GM12801 (cell line): ENCODE data around the gene TMEM114.

Experiments
- TF ChIP-seq, protein P1 (sequence below): IDR thresholded peaks from one replicate; pipeline ENCODE4 v1.5.1; 2011; ENCODE audit warnings: control low read depth; ENCODE audit not compliant: insufficient read length; ENCODE audit errors: extremely low read depth

Gene TMEM114

DNA sequence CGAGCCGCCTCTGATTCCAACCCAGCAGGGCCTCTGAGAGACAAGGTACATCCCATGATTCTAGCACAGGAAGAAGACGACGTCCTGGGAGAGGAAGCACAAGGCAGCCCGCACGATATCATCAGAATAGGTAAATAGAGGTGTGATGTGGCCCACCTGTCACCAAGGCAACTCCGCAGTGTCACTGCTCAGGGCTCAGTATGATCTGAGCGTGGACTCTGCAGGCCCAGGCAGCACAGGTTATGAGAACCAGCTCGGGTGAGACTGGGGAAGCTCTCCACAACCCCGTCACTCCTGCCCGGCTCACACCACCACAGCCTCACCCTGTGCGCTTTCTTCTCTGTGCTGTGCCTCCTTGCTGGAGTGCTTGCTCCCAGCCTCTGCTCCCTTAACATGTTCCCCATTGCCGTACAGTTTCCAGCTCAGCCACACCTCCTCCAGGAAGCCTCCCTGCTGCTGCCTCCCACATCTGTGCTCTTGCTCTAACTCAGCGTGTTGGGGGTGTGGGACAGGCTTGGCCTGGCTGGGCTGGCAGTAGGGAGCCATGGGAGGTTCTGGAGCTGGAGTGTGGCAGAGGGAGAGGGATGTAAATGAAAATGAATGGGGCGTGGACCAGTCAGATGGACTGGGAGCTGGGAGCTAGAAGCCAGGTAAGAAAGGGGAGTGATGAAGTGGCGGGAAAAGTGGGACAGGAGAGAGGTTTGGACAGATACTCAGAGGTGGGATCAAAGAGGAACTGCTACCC, 38.8 kb upstream of the TMEM114 start:
- TF ChIP-seq, protein P1, sequence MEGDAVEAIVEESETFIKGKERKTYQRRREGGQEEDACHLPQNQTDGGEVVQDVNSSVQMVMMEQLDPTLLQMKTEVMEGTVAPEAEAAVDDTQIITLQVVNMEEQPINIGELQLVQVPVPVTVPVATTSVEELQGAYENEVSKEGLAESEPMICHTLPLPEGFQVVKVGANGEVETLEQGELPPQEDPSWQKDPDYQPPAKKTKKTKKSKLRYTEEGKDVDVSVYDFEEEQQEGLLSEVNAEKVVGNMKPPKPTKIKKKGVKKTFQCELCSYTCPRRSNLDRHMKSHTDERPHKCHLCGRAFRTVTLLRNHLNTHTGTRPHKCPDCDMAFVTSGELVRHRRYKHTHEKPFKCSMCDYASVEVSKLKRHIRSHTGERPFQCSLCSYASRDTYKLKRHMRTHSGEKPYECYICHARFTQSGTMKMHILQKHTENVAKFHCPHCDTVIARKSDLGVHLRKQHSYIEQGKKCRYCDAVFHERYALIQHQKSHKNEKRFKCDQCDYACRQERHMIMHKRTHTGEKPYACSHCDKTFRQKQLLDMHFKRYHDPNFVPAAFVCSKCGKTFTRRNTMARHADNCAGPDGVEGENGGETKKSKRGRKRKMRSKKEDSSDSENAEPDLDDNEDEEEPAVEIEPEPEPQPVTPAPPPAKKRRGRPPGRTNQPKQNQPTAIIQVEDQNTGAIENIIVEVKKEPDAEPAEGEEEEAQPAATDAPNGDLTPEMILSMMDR, result no peak

DNA sequence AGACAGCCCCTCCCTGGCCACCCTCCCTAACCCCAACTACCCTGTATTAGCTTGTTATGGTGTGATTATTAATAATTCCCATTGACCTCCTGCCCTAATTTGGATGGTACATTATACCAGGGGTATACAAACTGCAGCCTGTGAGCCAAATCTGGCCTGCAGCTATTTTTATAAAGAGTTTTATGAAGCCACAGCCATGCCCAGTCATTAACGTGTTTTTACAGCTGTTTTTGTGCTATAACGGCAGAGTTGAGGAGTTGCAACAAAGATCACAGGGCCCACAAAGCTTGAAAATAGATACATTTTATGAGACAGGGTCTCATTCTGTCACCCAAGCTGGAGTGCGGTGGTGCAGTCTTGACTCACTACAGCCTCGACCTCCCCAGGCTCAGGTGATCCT, 37.1 kb upstream of the TMEM114 start:
- TF ChIP-seq, protein P1, result no peak

DNA sequence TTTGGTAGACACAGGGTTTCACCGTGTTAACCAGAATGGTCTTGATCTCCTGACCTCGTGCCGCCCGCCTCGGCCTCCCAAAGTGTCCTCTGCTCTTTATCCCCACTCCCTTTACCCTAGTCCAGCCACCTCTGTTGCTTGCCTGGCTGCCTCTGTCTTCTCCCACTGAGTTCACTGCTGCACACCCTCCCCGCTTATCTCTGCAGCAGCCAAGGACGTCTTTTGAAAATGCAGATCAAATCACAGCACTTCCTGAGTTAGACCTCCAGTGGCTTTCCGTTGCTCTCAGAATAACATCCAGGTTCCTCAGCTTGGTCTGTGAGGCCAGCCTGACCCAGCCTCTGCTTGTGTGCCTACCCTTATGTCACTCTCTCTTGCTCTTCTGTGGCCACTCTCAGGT, 36.6 kb upstream of the TMEM114 start:
- TF ChIP-seq, protein P1, result no peak

DNA sequence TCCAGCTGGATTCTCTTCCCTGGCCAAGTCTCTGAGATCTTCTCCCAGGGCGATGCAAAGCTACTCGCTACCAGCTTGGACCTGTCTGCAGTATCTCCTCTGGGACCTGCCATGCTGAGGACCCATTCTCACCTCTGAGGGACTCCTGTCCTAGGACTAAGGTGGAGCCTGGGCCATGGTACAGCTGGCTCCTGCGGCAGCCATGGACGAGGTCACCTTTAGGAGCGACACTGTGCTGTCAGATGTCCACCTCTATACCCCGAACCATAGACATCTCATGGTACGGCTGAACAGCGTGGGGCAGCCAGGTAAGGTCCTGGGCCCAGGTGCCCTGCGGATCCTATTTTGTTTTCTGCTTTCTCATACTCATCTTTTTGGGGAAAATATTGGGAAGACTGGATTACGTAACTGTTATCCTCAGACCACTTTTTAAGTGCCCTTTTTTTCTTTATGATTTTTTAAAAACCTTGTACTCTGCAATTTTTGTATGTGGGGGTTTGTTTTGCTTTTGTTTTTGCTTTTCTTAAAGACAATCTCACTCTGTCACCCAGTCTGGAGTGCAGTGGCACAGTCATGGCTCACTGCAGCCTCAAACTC, 35.3 kb upstream of the TMEM114 start:
- TF ChIP-seq, protein P1, result no peak

DNA sequence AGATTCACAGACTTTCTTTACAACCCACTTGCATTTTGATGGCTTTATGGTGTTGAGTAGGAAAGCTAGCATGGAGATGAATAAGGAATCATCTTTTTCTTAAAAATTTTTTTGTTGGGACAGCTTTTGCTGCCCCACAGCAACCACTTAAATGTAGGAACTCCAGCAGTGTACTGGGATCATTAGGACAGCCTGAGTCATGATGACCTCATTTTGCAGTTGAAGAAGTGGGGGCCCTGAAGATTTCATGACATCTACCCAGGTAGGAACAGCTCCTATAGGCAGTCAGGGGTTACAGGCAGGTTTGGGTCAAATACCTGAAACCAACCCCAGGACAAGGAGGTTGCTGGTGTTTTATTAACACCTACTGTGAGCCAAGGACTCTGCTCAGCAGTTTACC, 33.3 kb upstream of the TMEM114 start:
- TF ChIP-seq, protein P1, result no peak

DNA sequence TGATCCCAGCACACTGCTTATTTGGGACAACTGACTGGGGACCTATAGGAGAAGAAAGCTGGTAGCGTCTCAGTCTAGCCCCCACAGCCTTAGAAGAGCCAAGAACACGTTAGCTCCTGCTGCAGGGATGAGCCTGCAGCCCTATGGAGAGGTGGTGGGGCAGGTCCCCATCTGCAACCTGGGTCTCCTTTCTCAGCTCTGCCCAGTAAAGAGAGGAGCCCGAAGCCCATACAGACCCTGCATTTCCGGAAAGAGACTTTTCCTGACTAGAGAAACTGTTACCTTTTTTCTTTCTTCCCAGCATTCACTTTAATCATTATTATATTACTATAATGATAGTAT, 32.0 kb upstream of the TMEM114 start:
- TF ChIP-seq, protein P1, result no peak

DNA sequence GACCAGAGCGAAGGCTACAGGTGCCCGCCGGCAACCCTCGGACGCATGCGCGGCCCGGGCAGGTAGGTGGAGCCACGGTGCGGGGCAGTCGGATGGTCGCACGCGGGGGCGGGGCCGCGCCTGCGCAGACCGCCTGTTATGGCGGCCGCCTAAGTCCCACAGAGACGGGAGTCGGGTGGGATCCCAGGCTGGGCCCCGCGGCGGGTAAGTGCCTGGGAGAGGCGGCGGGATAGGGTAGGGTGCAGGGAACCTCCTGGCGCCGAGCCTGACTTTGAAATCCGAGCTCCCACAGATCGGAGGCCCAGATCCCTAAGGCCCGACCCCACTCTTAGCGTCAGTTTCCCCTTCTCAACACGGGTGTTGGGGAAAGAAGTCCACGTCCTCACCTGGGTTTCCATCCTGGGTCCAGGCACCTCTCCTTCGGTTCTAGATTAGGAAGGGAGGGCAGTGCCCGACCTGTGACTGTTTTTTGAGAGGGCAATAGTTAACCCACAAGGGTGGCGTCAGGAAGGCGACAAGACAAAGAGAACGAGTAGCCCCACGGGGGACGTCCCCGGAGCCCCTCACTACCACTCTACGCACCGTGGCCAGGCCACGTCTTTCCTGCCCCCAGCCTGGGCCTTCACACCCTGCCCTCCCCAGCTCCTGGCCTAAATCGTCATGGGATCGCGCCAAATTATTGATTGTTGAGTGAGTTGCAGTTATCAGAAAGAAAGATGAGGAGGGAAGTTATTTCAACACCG, 31.4 kb upstream of the TMEM114 start, which contains the start of gene METTL22:
TSS of gene METTL22 (plus strand) at position 127 of the 743 bp plus-strand sequence. CDS start 3,968 bp downstream, outside the sequence.
- TF ChIP-seq, protein P1, result no peak
